ENCODE data around the gene DNASE2B.

- TF ChIP-seq CTCF (conservative IDR thresholded peaks at IDR 0.05) (no peak), EZH2 (IDR thresholded peaks at IDR 0.05; ENCODE audit: low read depth) (no peak)
Observed at GRCh38 chr1:84374991-84375696, 23.1 kb upstream of the DNASE2B start.

Data from PC-9 (cell line).